ENCODE measurements around the gene PCNX2.

DNA sequence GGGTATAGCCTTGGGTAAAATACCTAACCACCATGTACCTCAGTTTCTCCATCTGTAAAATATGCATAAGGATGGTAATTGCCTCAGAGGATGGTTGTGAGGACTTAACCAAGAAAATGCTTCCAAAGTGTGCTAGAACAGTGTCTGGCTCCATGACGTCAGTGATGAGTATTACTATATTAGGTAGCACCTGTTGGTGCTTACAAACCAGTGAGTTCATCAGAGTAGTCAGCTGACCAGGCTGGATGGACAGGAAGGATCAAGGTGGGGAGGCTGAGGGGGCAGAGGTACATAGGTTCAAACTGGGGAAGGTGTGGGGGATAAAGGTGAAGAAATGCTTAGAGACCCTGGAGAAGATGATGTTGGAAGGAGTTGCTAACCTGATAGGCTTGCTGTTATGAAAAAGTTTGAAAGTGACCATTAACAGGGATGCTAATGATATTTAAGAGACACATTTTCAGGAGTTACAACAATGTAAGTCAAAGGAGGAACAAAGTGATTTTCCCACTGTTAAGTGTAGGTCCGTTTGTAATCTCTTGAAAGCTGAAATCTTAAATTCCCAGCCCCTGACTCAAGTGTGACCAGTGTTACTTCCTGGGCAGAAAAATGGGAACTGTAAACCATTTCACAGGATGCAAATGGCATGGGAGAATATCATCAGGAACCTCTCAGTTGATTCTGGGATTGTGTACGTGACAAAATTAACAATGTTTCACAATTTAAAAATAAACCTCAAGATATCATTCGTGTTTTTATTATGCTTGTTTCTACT lies 340.7 kb downstream of the PCNX2 start:
- TF ChIP-seq, protein P1, sequence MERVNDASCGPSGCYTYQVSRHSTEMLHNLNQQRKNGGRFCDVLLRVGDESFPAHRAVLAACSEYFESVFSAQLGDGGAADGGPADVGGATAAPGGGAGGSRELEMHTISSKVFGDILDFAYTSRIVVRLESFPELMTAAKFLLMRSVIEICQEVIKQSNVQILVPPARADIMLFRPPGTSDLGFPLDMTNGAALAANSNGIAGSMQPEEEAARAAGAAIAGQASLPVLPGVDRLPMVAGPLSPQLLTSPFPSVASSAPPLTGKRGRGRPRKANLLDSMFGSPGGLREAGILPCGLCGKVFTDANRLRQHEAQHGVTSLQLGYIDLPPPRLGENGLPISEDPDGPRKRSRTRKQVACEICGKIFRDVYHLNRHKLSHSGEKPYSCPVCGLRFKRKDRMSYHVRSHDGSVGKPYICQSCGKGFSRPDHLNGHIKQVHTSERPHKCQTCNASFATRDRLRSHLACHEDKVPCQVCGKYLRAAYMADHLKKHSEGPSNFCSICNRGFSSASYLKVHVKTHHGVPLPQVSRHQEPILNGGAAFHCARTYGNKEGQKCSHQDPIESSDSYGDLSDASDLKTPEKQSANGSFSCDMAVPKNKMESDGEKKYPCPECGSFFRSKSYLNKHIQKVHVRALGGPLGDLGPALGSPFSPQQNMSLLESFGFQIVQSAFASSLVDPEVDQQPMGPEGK (CRISPR knock-in tag; IDR thresholded peaks at IDR 0.05; ENCODE audit: borderline replicate concordance), result no peak
- TF ChIP-seq RARB (CRISPR knock-in tag; IDR thresholded peaks at IDR 0.05) (no peak), CSDC2 (CRISPR knock-in tag; IDR thresholded peaks at IDR 0.05) (no peak)
